Measurements from ENCODE around the gene NPPA. TPM values are rescaled to one million over a fixed set of nuclear protein-coding genes. Genes with fewer than 3 reads are reported as not detected.
A peak's percentile ranks its signal among the peaks of the same experiment; 100 is the strongest.

Gene NPPA
- total and polyA plus RNA-seq, 9 of the 15 experiments (the other 6 are each of a cell fraction or from before 2014, with no cell fraction given) = not detected

GRCh38 chr1:11858968-11859871 lies 11.6 kb upstream of the NPPA start (continued):
- TF ChIP-seq PTBP1 (IDR thresholded peaks at IDR 0.05; ENCODE audit: low read depth, low read length) (no peak), HMGXB4 (CRISPR knock-in tag; IDR thresholded peaks at IDR 0.05) (peak; percentile 98), HDGF (IDR thresholded peaks at IDR 0.05) (no peak), ELK3 (CRISPR knock-in tag; IDR thresholded peaks at IDR 0.05) (no peak), RBM14 (IDR thresholded peaks at IDR 0.05; ENCODE audit: borderline replicate concordance, insufficient read depth, low read depth, low read length) (no peak), HOXB6 (CRISPR knock-in tag; IDR thresholded peaks at IDR 0.05; ENCODE audit: borderline replicate concordance) (no peak), ZHX1 (conservative IDR thresholded peaks at IDR 0.05; ENCODE audit: low read length) (no peak), GABPB1 (CRISPR knock-in tag; IDR thresholded peaks at IDR 0.05) (peak; percentile 86), ZNF280B (CRISPR knock-in tag; IDR thresholded peaks at IDR 0.05) (no peak), TRIM25 (IDR thresholded peaks at IDR 0.05; ENCODE audit: borderline replicate concordance) (no peak), BDP1 (IDR thresholded peaks at IDR 0.05; ENCODE audit: insufficient read depth, insufficient read length) (no peak), ELF4 (CRISPR knock-in tag; IDR thresholded peaks at IDR 0.05) (no peak), ZNF143 (CRISPR knock-in tag; IDR thresholded peaks at IDR 0.05) (no peak), DACH1 (IDR thresholded peaks at IDR 0.05; ENCODE audit: partially characterized antibody) (no peak), CSDE1 (IDR thresholded peaks at IDR 0.05) (no peak), HLTF (IDR thresholded peaks at IDR 0.05) (no peak), FUS (optimal IDR thresholded peaks at IDR 0.05; ENCODE audit: low read depth, low read length) (no peak), NONO (IDR thresholded peaks at IDR 0.05; ENCODE audit: low read depth in 2 of 2, low read length in 1 of 2) (no peak), ZNF232 (CRISPR knock-in tag; IDR thresholded peaks at IDR 0.05) (peak; percentile 96), U2AF2 (optimal IDR thresholded peaks at IDR 0.05; ENCODE audit: low read depth, low read length) (no peak)

Measured in K562 (cell line).